Astrocyte of the spinal cord (primary cell): Measurements from ENCODE around the gene DHRS13.

ENCODE experiments used
- DNase-seq: peaks from one replicate; pipeline ENCODE4 v3.0.0; 2011; ENCODE audit warnings: low read depth, low spot score
- H3K4me3 ChIP-seq: 2 replicates; pipeline ENCODE4 v1.5.1; 2011; ENCODE audit warnings: low read depth, mild to moderate bottlenecking, low read length, moderate library complexity
- CTCF ChIP-seq: IDR thresholded peaks from 2 replicates; pipeline ENCODE4 v1.5.1; 2012; ENCODE audit warnings: low read depth, mild to moderate bottlenecking, low read length, inconsistent platforms
- in situ Hi-C: cut with HindIII; loops from 2 replicates; pipeline ENCODE4 v1.10.0; 2017; ENCODE audit warnings: low sequenced_read_pairs

Gene DHRS13

GRCh38 chr17:28902819-28903545 is at the start of gene DHRS13:
Gene DHRS13, minus strand, starts transcription at chr17:28903079. Its CDS starts 135 bp downstream, at chr17:28902944.
- TF ChIP-seq CTCF = peak; percentile 72
- peak within 1 kb of the TSS; percentile 46 for H3K4me3 ChIP-seq
- peak; percentile 82 for DNase-seq
- in situ Hi-C loops = no loop called here

GRCh38 chr17:28951991-28952975 is 49.4 kb upstream of the DHRS13 start:
- H3K4me3 ChIP-seq = peak overlapping the region; percentile 56
- no peak for TF ChIP-seq CTCF
- peak; percentile 99 for DNase-seq
- in situ Hi-C loops = no loop called here

- in situ Hi-C loops = no loop called here
- DNase-seq = peak; percentile 100
- H3K4me3 ChIP-seq = peak within 1 kb of the TSS; percentile 88
- no peak for TF ChIP-seq CTCF
Observed at GRCh38 chr17:28951428-28951990, 48.6 kb upstream of the DHRS13 start, which contains the start of gene PHF12. Gene PHF12, minus strand, starts transcription at chr17:28951518. Its CDS starts 558 bp downstream, at chr17:28950960.

GRCh38 chr17:28950752-28951427 is 48.0 kb upstream of the DHRS13 start:
- no peak for TF ChIP-seq CTCF
- H3K4me3 ChIP-seq = peak overlapping the region; percentile 88
- in situ Hi-C loops = no loop called here
- DNase-seq = no peak

- no peak for TF ChIP-seq CTCF
- in situ Hi-C loops = no loop called here
- H3K4me3 ChIP-seq = peak overlapping the region; percentile 88
- DNase-seq = peak; percentile 62
Observed at GRCh38 chr17:28950017-28950751, 47.3 kb upstream of the DHRS13 start.
